Panc1 (cell line): Measurements from ENCODE around the gene PXMP2. TPM values are rescaled to one million over a fixed set of nuclear protein-coding genes. Genes with fewer than 3 reads are reported as not detected.

Source experiments
- ATAC-seq: fragments of 200-7000 bp; cut with Tn5 transposase; 2 replicates; pipeline ENCODE4 v1.9.1; 2020; ENCODE audit warnings: mild to moderate bottlenecking, moderate library complexity
- BruUV-seq: library from RNA; stranded (reverse); fragments of 400-500 nt; replicated peaks from 2 replicates; lab custom pipeline; 2021; lab: Mats Ljungman, UMichigan
- CTCF ChIA-PET: fragments of 300-600 bp; sonication (Branson Sonifier 250); formaldehyde crosslinking; loops from one replicate; lab custom pipeline; 2022; ENCODE audit warnings: antibody characterized with exemption; lab: Charles Lee
- POLR2A ChIA-PET: fragments of 300-600 bp; sonication (Branson Sonifier 250); formaldehyde crosslinking; loops from one replicate; lab custom pipeline; 2022; ENCODE audit warnings: antibody characterized with exemption; lab: Charles Lee
- DNase-seq: peaks from one replicate; pipeline ENCODE4 v3.0.0-alpha.2; 2010; ENCODE audit warnings: low read depth, low spot score
- H3K27ac ChIP-seq: 2 replicates; pipeline ENCODE4 v1.5.1; 2011; ENCODE audit warnings: mild to moderate bottlenecking, low read length, inconsistent platforms
- H3K27me3 ChIP-seq: fragments of 200-500 bp; sonication (Bioruptor generic); 2 replicates; pipeline ENCODE4 v1.6.0; 2014; ENCODE audit warnings: low read length, inconsistent platforms; ENCODE audit not compliant: control insufficient read depth, insufficient read depth
- H3K36me3 ChIP-seq: fragments of 200-500 bp; sonication (Bioruptor generic); 2 replicates; pipeline ENCODE4 v1.5.1; 2014; ENCODE audit warnings: inconsistent platforms, mild to moderate bottlenecking, low read length, moderate library complexity; ENCODE audit not compliant: control insufficient read depth, insufficient read depth
- H3K4me1 ChIP-seq: 2 replicates; pipeline ENCODE4 v1.5.1; 2011; ENCODE audit warnings: inconsistent platforms, mild to moderate bottlenecking, low read length, moderate library complexity; ENCODE audit not compliant: control insufficient read depth, insufficient read depth
- H3K4me3 ChIP-seq, 2 experiments: 2 replicates each; pipeline ENCODE4 v1.5.1; 2011 to 2012; ENCODE audit warnings: low read depth in 2 of 2, low read length in 2 of 2, mild to moderate bottlenecking in 2 of 2, inconsistent platforms in 1 of 2, moderate library complexity in 1 of 2
- H3K9me3 ChIP-seq: fragments of 200-500 bp; sonication (Bioruptor generic); 2 replicates; pipeline ENCODE4 v1.5.1; 2014; ENCODE audit warnings: low read depth, mild to moderate bottlenecking, inconsistent platforms, low read length, moderate library complexity; ENCODE audit not compliant: control insufficient read depth, insufficient read depth
- CTCF ChIP-seq: fragments of 450-650 bp; IDR thresholded peaks from 2 replicates; pipeline ENCODE4 v1.5.1; 2017; ENCODE audit warnings: mild to moderate bottlenecking
- POLR2AphosphoS5 ChIP-seq: IDR thresholded peaks from 2 replicates; pipeline ENCODE4 v1.6.1; 2012; ENCODE audit warnings: mild to moderate bottlenecking, low read depth, low read length, moderate library complexity
- SIN3A ChIP-seq: IDR thresholded peaks from 2 replicates; pipeline ENCODE4 v1.6.1; 2012; ENCODE audit warnings: low read depth, mild to moderate bottlenecking, low read length, moderate library complexity, borderline replicate concordance; ENCODE audit not compliant: insufficient read depth
- TCF7L2 ChIP-seq: IDR thresholded peaks from 2 replicates; pipeline ENCODE4 v1.6.1; 2011; ENCODE audit warnings: mild to moderate bottlenecking, low read depth, low read length, inconsistent platforms
- in situ Hi-C: cut with HindIII; loops from 2 replicates; pipeline ENCODE4 v1.10.0; 2016; ENCODE audit warnings: low sequenced_read_pairs, low pct_unique_long_range_greater_than_20kb
- intact Hi-C: fragments of 100-400 bp; cut with micrococcal nuclease; formaldehyde crosslinking; loops from one replicate; pipeline ENCODE4 v1.10.0; 2022; ENCODE audit not compliant: unreplicated experiment
- total RNA-seq: library from RNA; stranded (reverse); gene quantifications from one replicate; pipeline ENCODE4 v1.2.1, GENCODE V29; 2021; ENCODE audit not compliant: unreplicated experiment
- TF ChIP-seq, protein P1 (sequence below), 2 experiments: IDR thresholded peaks; 2 replicates each; pipeline ENCODE4 v1.6.1; 2011 to 2012; ENCODE audit warnings: low read depth in 2 of 2, control low read depth in 1 of 2, low read length in 1 of 2, mild to moderate bottlenecking in 1 of 2, moderate library complexity in 1 of 2; ENCODE audit not compliant: insufficient read depth in 1 of 2

The PXMP2 gene
- total RNA-seq, 1 experiment from 2014 or later = 21.3 TPM

- ATAC-seq (no peak), DNase-seq (no peak)
- CTCF ChIA-PET = no interaction called here
- POLR2A ChIA-PET = no interaction called here
- no peaks in the 10 kb centered on the region for H3K27me3 ChIP-seq
- H3K9me3 ChIP-seq = no peaks in the 10 kb centered on the region
- H3K4me3 ChIP-seq = no peak overlapping the region
- no peak overlapping the region for H3K27ac ChIP-seq
- H3K4me1 ChIP-seq = no peaks in the 10 kb centered on the region
- no TSS peak for BruUV-seq
- intact Hi-C loops = no loop called here
- H3K36me3 ChIP-seq = peaks cover 19% of the 10 kb centered on the region
- TF ChIP-seq POLR2AphosphoS5 = no peak
- no peak for TF ChIP-seq TCF7L2
- no peak for TF ChIP-seq SIN3A
- TF ChIP-seq, protein P1, sequence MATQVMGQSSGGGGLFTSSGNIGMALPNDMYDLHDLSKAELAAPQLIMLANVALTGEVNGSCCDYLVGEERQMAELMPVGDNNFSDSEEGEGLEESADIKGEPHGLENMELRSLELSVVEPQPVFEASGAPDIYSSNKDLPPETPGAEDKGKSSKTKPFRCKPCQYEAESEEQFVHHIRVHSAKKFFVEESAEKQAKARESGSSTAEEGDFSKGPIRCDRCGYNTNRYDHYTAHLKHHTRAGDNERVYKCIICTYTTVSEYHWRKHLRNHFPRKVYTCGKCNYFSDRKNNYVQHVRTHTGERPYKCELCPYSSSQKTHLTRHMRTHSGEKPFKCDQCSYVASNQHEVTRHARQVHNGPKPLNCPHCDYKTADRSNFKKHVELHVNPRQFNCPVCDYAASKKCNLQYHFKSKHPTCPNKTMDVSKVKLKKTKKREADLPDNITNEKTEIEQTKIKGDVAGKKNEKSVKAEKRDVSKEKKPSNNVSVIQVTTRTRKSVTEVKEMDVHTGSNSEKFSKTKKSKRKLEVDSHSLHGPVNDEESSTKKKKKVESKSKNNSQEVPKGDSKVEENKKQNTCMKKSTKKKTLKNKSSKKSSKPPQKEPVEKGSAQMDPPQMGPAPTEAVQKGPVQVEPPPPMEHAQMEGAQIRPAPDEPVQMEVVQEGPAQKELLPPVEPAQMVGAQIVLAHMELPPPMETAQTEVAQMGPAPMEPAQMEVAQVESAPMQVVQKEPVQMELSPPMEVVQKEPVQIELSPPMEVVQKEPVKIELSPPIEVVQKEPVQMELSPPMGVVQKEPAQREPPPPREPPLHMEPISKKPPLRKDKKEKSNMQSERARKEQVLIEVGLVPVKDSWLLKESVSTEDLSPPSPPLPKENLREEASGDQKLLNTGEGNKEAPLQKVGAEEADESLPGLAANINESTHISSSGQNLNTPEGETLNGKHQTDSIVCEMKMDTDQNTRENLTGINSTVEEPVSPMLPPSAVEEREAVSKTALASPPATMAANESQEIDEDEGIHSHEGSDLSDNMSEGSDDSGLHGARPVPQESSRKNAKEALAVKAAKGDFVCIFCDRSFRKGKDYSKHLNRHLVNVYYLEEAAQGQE (IDR thresholded peaks at IDR 0.05; ENCODE audit: insufficient read depth in 1 of 2, low read depth in 2 of 2, low read length in 1 of 2) = no peak
- TF ChIP-seq CTCF = no peak
- in situ Hi-C loops = no loop called here
Observed at GRCh38 chr12:132668191-132669088, 18.9 kb upstream of the PXMP2 start.

DNA sequence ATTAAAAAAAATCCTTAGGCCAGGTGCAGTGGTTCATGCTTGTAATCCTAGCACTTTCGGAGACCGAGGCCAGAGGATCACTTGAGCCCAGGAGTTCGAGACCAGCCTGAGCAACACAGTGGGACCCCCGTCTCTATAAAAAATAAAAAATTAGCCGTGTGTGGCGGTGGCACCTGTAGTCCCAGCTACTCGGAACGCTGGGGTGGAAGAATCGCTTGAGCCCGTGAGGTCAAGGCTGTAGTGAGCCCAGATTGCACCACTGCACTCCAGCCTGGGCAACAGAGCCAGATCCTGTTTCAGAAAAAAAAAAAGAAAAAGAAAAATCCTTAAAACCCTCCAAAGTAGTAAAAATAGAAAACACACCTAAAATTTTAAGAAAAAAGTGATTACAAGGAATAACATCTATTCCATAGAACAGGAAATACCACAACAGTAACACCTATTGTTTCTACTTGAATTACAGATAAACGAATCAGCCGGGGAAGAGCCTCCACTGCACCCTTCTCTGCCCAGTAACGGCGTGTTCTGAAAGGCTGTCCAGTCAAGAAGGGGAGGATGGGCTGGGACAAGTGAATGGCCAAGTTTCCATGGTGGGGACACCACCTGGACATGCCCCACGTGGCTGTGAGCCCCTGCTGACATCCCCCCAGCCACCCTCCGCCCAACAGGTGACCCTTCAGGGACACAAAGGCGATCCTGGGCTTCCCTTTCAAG lies 18.1 kb upstream of the PXMP2 start:
- ChIA-PET CTCF (no interaction called here), POLR2A (no interaction called here)
- BruUV-seq = no TSS peak
- H3K9me3 ChIP-seq = no peaks in the 10 kb centered on the region
- no peak for DNase-seq
- peaks cover 17% of the 10 kb centered on the region for H3K36me3 ChIP-seq
- no peak for ATAC-seq
- no peak overlapping the region for H3K27ac ChIP-seq
- no peaks in the 10 kb centered on the region for H3K4me1 ChIP-seq
- H3K4me3 ChIP-seq = no peak overlapping the region
- in situ Hi-C loops = no loop called here
- TF ChIP-seq CTCF (no peak), POLR2AphosphoS5 (no peak), SIN3A (no peak), TCF7L2 (no peak)
- TF ChIP-seq, protein P1 (IDR thresholded peaks at IDR 0.05; ENCODE audit: insufficient read depth in 1 of 2, low read depth in 2 of 2, low read length in 1 of 2) = no peak
- intact Hi-C loops = no loop called here
- no peaks in the 10 kb centered on the region for H3K27me3 ChIP-seq
